Astrocyte (in vitro differentiated cells and primary cell): Measurements from ENCODE around the gene C1orf21. TPM values are rescaled to one million over a fixed set of nuclear protein-coding genes. Genes with fewer than 3 reads are reported as not detected.

ENCODE experiments used
- DNase-seq: peaks from one replicate; pipeline ENCODE4 v3.0.0-alpha.2; 2010; ENCODE audit warnings: low read depth
- FAIRE-seq: peaks from 2 replicates; lab custom pipeline; 2011; peaks lifted over from hg19 to GRCh38; lab: Jason Lieb, UNC
- H2AFZ ChIP-seq: 2 replicates; pipeline ENCODE4 v1.6.0; 2012; ENCODE audit warnings: low read depth, low read length, inconsistent platforms
- H3K27ac ChIP-seq: 2 replicates; pipeline ENCODE4 v1.5.1; 2011; ENCODE audit warnings: low read depth, low read length, inconsistent platforms
- H3K27me3 ChIP-seq: 2 replicates; pipeline ENCODE4 v1.6.0; 2011; ENCODE audit warnings: low read length, inconsistent platforms; ENCODE audit not compliant: insufficient read depth
- H3K36me3 ChIP-seq: 2 replicates; pipeline ENCODE4 v1.5.1; 2011; ENCODE audit warnings: low read length, inconsistent platforms; ENCODE audit not compliant: insufficient read depth
- H3K4me1 ChIP-seq: 2 replicates; pipeline ENCODE4 v1.5.1; 2011; ENCODE audit warnings: low read length, inconsistent platforms; ENCODE audit not compliant: insufficient read depth
- H3K4me2 ChIP-seq: 2 replicates; pipeline ENCODE4 v1.6.0; 2012; ENCODE audit warnings: low read length, inconsistent platforms
- H3K4me3 ChIP-seq: 2 replicates; pipeline ENCODE4 v1.5.1; 2011; ENCODE audit warnings: low read depth, mild to moderate bottlenecking, low read length, inconsistent platforms; ENCODE audit not compliant: insufficient read depth
- H3K79me2 ChIP-seq: 2 replicates; pipeline ENCODE4 v1.6.0; 2012; ENCODE audit warnings: mild to moderate bottlenecking, low read length, inconsistent platforms; ENCODE audit not compliant: insufficient read depth
- H3K9ac ChIP-seq: 2 replicates; pipeline ENCODE4 v1.6.0; 2012; ENCODE audit warnings: mild to moderate bottlenecking, low read length, inconsistent platforms
- H3K9me3 ChIP-seq: 2 replicates; pipeline ENCODE4 v1.5.1; 2012; ENCODE audit warnings: low read depth, mild to moderate bottlenecking, low read length, inconsistent platforms; ENCODE audit not compliant: insufficient read depth
- H4K20me1 ChIP-seq: 2 replicates; pipeline ENCODE4 v1.6.0; 2012; ENCODE audit warnings: low read length, inconsistent platforms; ENCODE audit not compliant: insufficient read depth
- H3K27ac Mint-ChIP-seq: one replicate; pipeline ENCODE4 v1.8.0; 2021; ENCODE audit warnings: mild to moderate bottlenecking, mixed read lengths; ENCODE audit not compliant: unreplicated experiment
- H3K27me3 Mint-ChIP-seq: one replicate; pipeline ENCODE4 v1.8.0; 2021; ENCODE audit warnings: low read depth, mixed read lengths; ENCODE audit not compliant: unreplicated experiment
- H3K36me3 Mint-ChIP-seq: one replicate; pipeline ENCODE4 v1.8.0; 2021; ENCODE audit warnings: low read depth, mixed read lengths; ENCODE audit not compliant: unreplicated experiment
- H3K4me1 Mint-ChIP-seq: one replicate; pipeline ENCODE4 v1.8.0; 2021; ENCODE audit warnings: low read depth, mixed read lengths; ENCODE audit not compliant: unreplicated experiment
- H3K4me3 Mint-ChIP-seq: one replicate; pipeline ENCODE4 v1.8.0; 2021; ENCODE audit warnings: mild to moderate bottlenecking, moderate library complexity, mixed read lengths; ENCODE audit not compliant: unreplicated experiment
- H3K9me3 Mint-ChIP-seq: one replicate; pipeline ENCODE4 v1.8.0; 2021; ENCODE audit warnings: mild to moderate bottlenecking, mixed read lengths; ENCODE audit not compliant: unreplicated experiment
- CTCF ChIP-seq: IDR thresholded peaks from 2 replicates; pipeline ENCODE4 v1.5.1; 2011; ENCODE audit warnings: low read depth, mild to moderate bottlenecking, inconsistent platforms, low read length, moderate library complexity; ENCODE audit not compliant: insufficient read depth
- EZH2 ChIP-seq: IDR thresholded peaks from 2 replicates; pipeline ENCODE4 v1.6.1; 2012; ENCODE audit warnings: mild to moderate bottlenecking, low read length, inconsistent platforms; ENCODE audit not compliant: insufficient read depth
- total RNA-seq: library from RNA; stranded (reverse); gene quantifications from 2 replicates; pipeline ENCODE4 v1.2.1, GENCODE V29; 2021

C1orf21 gene
- total RNA-seq, 1 donor from 2014 or later = 15.1 TPM

- H3K36me3 ChIP-seq = no peaks in the 10 kb centered on the region
- no peak overlapping the region for H3K27ac Mint-ChIP-seq
- H3K9ac ChIP-seq = no peak overlapping the region
- no peak overlapping the region for H3K27ac ChIP-seq
- DNase-seq = no peak
- no peak overlapping the region for H3K4me3 ChIP-seq
- H4K20me1 ChIP-seq = no peaks in the 10 kb centered on the region
- no peaks in the 10 kb centered on the region for H3K79me2 ChIP-seq
- H3K9me3 Mint-ChIP-seq = peaks cover 3% of the 10 kb centered on the region
- peaks cover 9% of the 10 kb centered on the region for H3K36me3 Mint-ChIP-seq
- no peak overlapping the region for H3K4me3 Mint-ChIP-seq
- H3K4me1 Mint-ChIP-seq = peaks cover 2% of the 10 kb centered on the region
- no peak overlapping the region for H2AFZ ChIP-seq
- H3K9me3 ChIP-seq = no peaks in the 10 kb centered on the region
- no peaks in the 10 kb centered on the region for H3K27me3 ChIP-seq
- H3K27me3 Mint-ChIP-seq = no peaks in the 10 kb centered on the region
- no peaks in the 10 kb centered on the region for H3K4me1 ChIP-seq
- no peak overlapping the region for H3K4me2 ChIP-seq
- no peak for FAIRE-seq
- TF ChIP-seq EZH2 = no peak
- TF ChIP-seq CTCF = no peak
These were observed 243.8 kb downstream of the C1orf21 start for GRCh38 chr1:184630679-184631060.

GRCh38 chr1:184632415-184633175 is 245.8 kb downstream of the C1orf21 start:
- DNase-seq (no peak), FAIRE-seq (no peak)
- Histone ChIP-seq H3K36me3 (no peaks in the 10 kb centered on the region), H3K27me3 (no peaks in the 10 kb centered on the region), H2AFZ (no peak overlapping the region), H4K20me1 (no peaks in the 10 kb centered on the region), H3K27ac (no peak overlapping the region), H3K9me3 (no peaks in the 10 kb centered on the region), H3K4me2 (no peak overlapping the region), H3K79me2 (no peaks in the 10 kb centered on the region), H3K9ac (no peak overlapping the region), H3K4me1 (no peaks in the 10 kb centered on the region), H3K4me3 (no peak overlapping the region)
- H3K4me1 Mint-ChIP-seq = peaks cover 3% of the 10 kb centered on the region
- H3K27me3 Mint-ChIP-seq = no peaks in the 10 kb centered on the region
- peaks cover 6% of the 10 kb centered on the region for H3K36me3 Mint-ChIP-seq
- no peak overlapping the region for H3K4me3 Mint-ChIP-seq
- H3K9me3 Mint-ChIP-seq = peaks cover 3% of the 10 kb centered on the region
- no peak overlapping the region for H3K27ac Mint-ChIP-seq
- no peak for TF ChIP-seq CTCF
- no peak for TF ChIP-seq EZH2

- H3K4me2 ChIP-seq = no peak overlapping the region
- no peak overlapping the region for H2AFZ ChIP-seq
- H3K27ac ChIP-seq = no peak overlapping the region
- Mint-ChIP-seq H3K27ac (no peak overlapping the region), H3K36me3 (peaks cover 6% of the 10 kb centered on the region), H3K9me3 (peaks cover 3% of the 10 kb centered on the region), H3K4me3 (no peak overlapping the region), H3K4me1 (peaks cover 1% of the 10 kb centered on the region), H3K27me3 (no peaks in the 10 kb centered on the region)
- H3K36me3 ChIP-seq = no peaks in the 10 kb centered on the region
- H3K9ac ChIP-seq = no peak overlapping the region
- H3K4me3 ChIP-seq = no peak overlapping the region
- FAIRE-seq (no peak), DNase-seq (no peak)
- TF ChIP-seq EZH2 (no peak), CTCF (no peak)
- no peaks in the 10 kb centered on the region for H3K79me2 ChIP-seq
- no peaks in the 10 kb centered on the region for H3K4me1 ChIP-seq
- no peaks in the 10 kb centered on the region for H3K27me3 ChIP-seq
- H3K9me3 ChIP-seq = no peaks in the 10 kb centered on the region
- H4K20me1 ChIP-seq = no peaks in the 10 kb centered on the region
These were observed 247.0 kb downstream of the C1orf21 start for GRCh38 chr1:184633785-184634184.
